ENCODE data around the gene PDE1C. TPM values are rescaled to one million over a fixed set of nuclear protein-coding genes. Genes with fewer than 3 reads are reported as not detected.

Gene PDE1C
- total RNA-seq, result 15.5 TPM
- long read RNA-seq, partial matches to known transcripts, result 2 of 9 reads
- long read RNA-seq, other reads (novel, unspliced or antisense), result 2 of 9 reads

DNA sequence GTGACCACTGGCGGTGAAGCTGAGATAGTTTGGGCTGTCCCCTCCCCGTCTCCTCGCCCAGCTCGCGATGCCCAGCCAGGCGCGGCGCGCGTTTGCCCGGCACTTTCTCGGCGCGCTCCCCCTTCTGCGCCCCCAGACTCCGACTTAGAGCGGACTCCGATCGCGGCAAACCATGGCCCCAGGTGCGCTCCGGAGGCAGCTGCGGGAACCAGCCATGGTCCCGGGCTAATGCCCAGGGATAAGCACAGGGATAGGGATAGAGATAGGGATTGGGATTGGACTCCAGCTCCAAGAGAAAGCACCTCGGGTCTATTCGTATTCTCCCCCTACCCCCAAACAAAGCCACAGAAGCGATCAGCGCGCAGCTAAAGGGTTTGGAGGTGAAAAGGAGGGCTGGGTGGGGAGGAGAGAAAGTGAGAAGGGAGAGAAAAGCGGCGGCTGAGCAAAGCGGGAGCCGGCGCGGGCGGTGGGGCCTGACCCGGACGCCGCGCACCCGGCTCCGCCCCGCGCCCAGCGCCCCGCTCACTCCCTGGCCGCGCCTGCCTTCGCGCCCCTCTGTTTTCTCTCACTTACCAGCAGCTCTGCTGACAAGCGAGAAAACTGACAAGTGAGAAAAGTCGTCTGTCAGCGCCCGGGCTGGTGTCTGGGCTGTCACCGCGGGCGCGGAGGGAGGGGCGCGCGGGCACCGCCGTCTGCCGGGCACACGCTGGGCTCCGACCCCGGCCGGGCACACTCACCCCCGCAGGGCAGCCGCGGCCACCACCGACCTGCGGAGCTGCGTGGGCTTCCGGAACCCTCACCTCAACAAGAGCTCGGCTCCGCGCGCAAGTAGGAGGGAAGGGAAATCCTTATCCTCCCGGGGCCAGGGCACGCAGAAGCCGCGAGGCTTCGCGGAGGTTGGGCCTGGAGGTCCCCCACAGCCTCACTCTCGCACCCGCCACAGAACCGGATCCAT is at the start of gene PDE1C:
Gene PDE1C (minus strand): TSS at position 2 of the 955 bp plus-strand sequence.
- intact Hi-C loops (cut with DNase I), result no loop called here
- peak within 1 kb of the TSS; percentile 68 for H3K27ac ChIP-seq
- no peak for DNase-seq
- H3K4me1 ChIP-seq, result no peaks in the 10 kb centered on the region
- H3K9me3 ChIP-seq, result no peaks in the 10 kb centered on the region
- peak within 1 kb of the TSS; percentile 59 for H3K4me3 ChIP-seq
- peaks cover 30% of the 10 kb centered on the region for H3K27me3 ChIP-seq (ENCODE audit: low read depth)
- no peaks in the 10 kb centered on the region for H3K36me3 ChIP-seq
- peak; percentile 44 to 47 for ATAC-seq
- TF ChIP-seq, protein P1, sequence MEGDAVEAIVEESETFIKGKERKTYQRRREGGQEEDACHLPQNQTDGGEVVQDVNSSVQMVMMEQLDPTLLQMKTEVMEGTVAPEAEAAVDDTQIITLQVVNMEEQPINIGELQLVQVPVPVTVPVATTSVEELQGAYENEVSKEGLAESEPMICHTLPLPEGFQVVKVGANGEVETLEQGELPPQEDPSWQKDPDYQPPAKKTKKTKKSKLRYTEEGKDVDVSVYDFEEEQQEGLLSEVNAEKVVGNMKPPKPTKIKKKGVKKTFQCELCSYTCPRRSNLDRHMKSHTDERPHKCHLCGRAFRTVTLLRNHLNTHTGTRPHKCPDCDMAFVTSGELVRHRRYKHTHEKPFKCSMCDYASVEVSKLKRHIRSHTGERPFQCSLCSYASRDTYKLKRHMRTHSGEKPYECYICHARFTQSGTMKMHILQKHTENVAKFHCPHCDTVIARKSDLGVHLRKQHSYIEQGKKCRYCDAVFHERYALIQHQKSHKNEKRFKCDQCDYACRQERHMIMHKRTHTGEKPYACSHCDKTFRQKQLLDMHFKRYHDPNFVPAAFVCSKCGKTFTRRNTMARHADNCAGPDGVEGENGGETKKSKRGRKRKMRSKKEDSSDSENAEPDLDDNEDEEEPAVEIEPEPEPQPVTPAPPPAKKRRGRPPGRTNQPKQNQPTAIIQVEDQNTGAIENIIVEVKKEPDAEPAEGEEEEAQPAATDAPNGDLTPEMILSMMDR (IDR thresholded peaks at IDR 0.05), result no peak

DNA sequence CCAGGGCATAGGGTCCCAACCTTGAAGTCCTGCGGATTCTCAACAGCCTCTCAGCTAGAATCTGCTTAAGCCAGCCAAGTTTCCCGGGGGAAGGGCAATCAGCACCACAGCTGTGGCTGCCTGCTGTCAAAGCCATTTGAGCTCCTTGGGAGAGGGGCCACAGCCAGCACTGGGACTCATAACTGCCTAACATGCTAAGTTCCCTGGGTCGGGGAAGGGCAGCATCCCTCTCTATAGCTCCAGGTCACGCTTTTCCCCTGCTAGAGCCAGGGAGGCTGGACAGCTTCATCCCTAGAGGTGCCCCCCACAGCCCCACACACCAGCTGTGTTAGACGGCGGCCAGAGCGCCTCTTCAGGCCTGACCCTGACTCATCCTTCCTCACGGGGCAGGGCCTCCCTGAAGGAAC is 49.6 kb upstream of the PDE1C start:
- Histone ChIP-seq H3K4me3 (no peak overlapping the region), H3K36me3 (no peaks in the 10 kb centered on the region), H3K27ac (no peak overlapping the region), H3K4me1 (no peaks in the 10 kb centered on the region), H3K27me3 (ENCODE audit: low read depth) (no peaks in the 10 kb centered on the region), H3K9me3 (peaks cover 4% of the 10 kb centered on the region)
- TF ChIP-seq, protein P1 (IDR thresholded peaks at IDR 0.05), result no peak
- ATAC-seq (no peak), DNase-seq (no peak)
- intact Hi-C loops (cut with DNase I), result no loop called here

DNA sequence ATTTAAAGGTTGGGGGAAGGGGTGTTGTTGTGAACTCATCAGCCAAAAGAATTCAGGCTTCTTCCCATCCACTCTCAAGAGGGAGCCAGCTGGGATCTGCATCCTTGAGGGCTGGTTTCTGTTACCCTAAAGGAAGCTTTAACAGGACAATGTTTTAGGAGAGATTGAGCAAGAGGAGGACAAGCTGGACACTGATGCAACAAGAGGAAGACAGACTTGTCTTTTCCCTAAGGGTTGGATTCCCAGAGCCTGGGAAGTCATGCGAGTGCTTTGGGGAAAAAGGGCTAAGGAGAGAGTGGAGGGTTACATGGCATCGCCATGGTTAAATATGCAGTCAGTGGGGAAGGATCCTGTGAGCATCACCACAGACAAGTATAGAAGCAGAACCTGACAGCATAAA is 47.6 kb upstream of the PDE1C start:
- Histone ChIP-seq H3K4me1 (no peaks in the 10 kb centered on the region), H3K36me3 (no peaks in the 10 kb centered on the region), H3K4me3 (no peak overlapping the region), H3K27ac (no peak overlapping the region), H3K9me3 (no peaks in the 10 kb centered on the region), H3K27me3 (ENCODE audit: low read depth) (no peaks in the 10 kb centered on the region)
- intact Hi-C loops (cut with DNase I), result no loop called here
- ATAC-seq (no peak), DNase-seq (no peak)
- TF ChIP-seq, protein P1 (IDR thresholded peaks at IDR 0.05), result no peak

DNA sequence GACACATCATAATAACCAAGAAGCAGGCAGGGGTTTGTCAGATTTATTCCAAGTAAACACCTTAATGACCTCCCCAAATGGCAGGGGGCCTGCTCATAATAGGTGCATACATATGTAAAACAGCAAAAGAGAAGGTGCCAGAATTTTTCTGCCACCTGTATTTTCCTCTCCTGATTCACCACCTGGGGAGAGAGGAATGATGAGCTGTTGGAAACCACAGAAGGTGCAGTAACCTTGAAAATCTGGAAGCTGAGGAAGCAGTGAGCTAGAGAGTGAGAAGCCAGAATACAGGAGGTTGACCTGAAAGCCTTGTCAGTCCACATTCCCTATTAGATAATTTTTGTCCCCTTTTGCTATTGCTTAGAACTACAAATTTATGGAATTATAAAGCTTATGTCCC is 46.2 kb upstream of the PDE1C start:
- Histone ChIP-seq H3K9me3 (peaks cover 4% of the 10 kb centered on the region), H3K36me3 (no peaks in the 10 kb centered on the region), H3K4me3 (no peak overlapping the region), H3K4me1 (no peaks in the 10 kb centered on the region), H3K27ac (no peak overlapping the region), H3K27me3 (ENCODE audit: low read depth) (no peaks in the 10 kb centered on the region)
- no peak for ATAC-seq
- intact Hi-C loops (cut with DNase I), result no loop called here
- TF ChIP-seq, protein P1 (IDR thresholded peaks at IDR 0.05), result no peak
- no peak for DNase-seq

DNA sequence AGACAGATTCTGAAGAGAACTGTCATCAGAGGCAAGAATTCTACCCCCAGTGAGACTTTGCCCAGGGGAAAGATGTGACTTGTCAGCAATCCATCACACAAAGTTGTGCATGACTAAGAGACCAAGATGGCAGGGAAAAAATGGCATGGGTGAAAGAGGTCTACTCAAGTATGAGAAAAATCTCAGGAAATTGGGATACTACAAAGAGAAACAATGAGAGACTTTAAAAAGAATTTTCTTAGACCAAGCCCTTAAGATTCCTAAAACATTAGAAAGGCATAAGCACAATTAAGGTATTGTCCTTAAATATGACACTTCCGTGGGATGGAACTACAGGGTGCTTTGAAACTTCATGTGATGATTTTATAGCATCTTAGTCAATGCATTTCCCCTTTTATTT is 45.6 kb upstream of the PDE1C start:
- no peak for DNase-seq
- Histone ChIP-seq H3K27ac (no peak overlapping the region), H3K4me1 (no peaks in the 10 kb centered on the region), H3K9me3 (peaks cover 10% of the 10 kb centered on the region), H3K4me3 (no peak overlapping the region), H3K36me3 (no peaks in the 10 kb centered on the region), H3K27me3 (ENCODE audit: low read depth) (no peaks in the 10 kb centered on the region)
- TF ChIP-seq, protein P1 (IDR thresholded peaks at IDR 0.05), result no peak
- intact Hi-C loops (cut with DNase I), result no loop called here
- no peak for ATAC-seq

Data from lower lobe of right lung (tissue), 2 donors.